ENCODE results near the gene TBL3.

- no peak for TF ChIP-seq EP300 (IDR thresholded peaks at IDR 0.05)
- TF ChIP-seq, protein P1, sequence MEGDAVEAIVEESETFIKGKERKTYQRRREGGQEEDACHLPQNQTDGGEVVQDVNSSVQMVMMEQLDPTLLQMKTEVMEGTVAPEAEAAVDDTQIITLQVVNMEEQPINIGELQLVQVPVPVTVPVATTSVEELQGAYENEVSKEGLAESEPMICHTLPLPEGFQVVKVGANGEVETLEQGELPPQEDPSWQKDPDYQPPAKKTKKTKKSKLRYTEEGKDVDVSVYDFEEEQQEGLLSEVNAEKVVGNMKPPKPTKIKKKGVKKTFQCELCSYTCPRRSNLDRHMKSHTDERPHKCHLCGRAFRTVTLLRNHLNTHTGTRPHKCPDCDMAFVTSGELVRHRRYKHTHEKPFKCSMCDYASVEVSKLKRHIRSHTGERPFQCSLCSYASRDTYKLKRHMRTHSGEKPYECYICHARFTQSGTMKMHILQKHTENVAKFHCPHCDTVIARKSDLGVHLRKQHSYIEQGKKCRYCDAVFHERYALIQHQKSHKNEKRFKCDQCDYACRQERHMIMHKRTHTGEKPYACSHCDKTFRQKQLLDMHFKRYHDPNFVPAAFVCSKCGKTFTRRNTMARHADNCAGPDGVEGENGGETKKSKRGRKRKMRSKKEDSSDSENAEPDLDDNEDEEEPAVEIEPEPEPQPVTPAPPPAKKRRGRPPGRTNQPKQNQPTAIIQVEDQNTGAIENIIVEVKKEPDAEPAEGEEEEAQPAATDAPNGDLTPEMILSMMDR (IDR thresholded peaks at IDR 0.05) = no peak
Measured at GRCh38 chr16:1960665-1961630, 10.9 kb upstream of the TBL3 start.

Measured in ovary (tissue), 3 donors.